Measurements from ENCODE around the gene FOXP1.

- TF ChIP-seq CTCF (IDR thresholded peaks at IDR 0.05): no peak
- TF ChIP-seq POLR2A (IDR thresholded peaks at IDR 0.05): no peak
Measured at GRCh38 chr3:71042759-71043158, 540.8 kb downstream of the FOXP1 start.

Data from uterus (tissue), 2 donors.